Esophagus squamous epithelium (tissue), 4 donors: ENCODE data around the gene ARMH1.

Source experiments
- POLR2A ChIP-seq, 4 donors: fragments of 450-650 bp; IDR thresholded peaks; one replicate each; pipeline ENCODE4 v1.6.1; 2017; ENCODE audit warnings: antibody characterized with exemption in 4 of 4, mild to moderate bottlenecking in 4 of 4, moderate library complexity in 3 of 4
- TF ChIP-seq, protein P1 (sequence below), 6 experiments: fragments of 450-650 bp in 4 of 6; fragments of 200-600 bp in 2 of 6; sonication (generic) in 2 of 6; IDR thresholded peaks; one replicate each; pipeline ENCODE4 v1.5.1; 2016 to 2019; ENCODE audit warnings: antibody characterized with exemption in 6 of 6, mild to moderate bottlenecking in 4 of 6, moderate library complexity in 4 of 6

DNA sequence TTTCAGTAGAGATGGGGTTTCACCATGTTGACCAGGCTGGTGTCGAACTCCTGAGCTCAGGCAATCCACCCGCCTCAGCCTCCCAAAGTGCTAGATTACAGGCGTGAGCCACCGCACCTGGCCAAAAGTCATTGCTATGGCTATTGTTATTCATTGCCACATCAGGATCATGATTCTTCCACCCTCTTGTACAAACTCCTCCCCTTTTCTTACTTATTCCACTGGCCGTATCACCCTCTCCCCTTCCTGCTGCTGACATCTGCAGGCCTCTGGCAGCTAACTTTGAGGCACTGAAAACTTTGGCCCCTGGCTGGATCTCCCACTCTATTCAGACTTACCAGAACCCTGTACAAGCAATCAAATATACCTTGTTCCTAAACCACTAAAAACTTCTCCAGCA is 11.1 kb upstream of the ARMH1 start:
- TF ChIP-seq, protein P1, sequence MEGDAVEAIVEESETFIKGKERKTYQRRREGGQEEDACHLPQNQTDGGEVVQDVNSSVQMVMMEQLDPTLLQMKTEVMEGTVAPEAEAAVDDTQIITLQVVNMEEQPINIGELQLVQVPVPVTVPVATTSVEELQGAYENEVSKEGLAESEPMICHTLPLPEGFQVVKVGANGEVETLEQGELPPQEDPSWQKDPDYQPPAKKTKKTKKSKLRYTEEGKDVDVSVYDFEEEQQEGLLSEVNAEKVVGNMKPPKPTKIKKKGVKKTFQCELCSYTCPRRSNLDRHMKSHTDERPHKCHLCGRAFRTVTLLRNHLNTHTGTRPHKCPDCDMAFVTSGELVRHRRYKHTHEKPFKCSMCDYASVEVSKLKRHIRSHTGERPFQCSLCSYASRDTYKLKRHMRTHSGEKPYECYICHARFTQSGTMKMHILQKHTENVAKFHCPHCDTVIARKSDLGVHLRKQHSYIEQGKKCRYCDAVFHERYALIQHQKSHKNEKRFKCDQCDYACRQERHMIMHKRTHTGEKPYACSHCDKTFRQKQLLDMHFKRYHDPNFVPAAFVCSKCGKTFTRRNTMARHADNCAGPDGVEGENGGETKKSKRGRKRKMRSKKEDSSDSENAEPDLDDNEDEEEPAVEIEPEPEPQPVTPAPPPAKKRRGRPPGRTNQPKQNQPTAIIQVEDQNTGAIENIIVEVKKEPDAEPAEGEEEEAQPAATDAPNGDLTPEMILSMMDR (IDR thresholded peaks at IDR 0.05): no peak
- TF ChIP-seq POLR2A (IDR thresholded peaks at IDR 0.05): no peak
